HG03442 (cell line): Measurements from ENCODE around the gene MAGEA9B.
A peak's percentile ranks its signal among the peaks of the same experiment; 100 is the strongest.
"Not testable (repeated sequence)": the region's sequence is repeated elsewhere in the genome, so short reads cannot be mapped to it uniquely, and the experiment has no call there.

ENCODE experiments used
- ATAC-seq: cut with Tn5 transposase; IDR thresholded peaks from one replicate; pipeline ENCODE4 v1.9.1; 2021; ENCODE audit warnings: mild to moderate bottlenecking, moderate library complexity; ENCODE audit not compliant: unreplicated experiment

Gene MAGEA9B

GRCh38 chrX:149572743-149573142 is 14.5 kb downstream of the MAGEA9B start:
- ATAC-seq, result no peak

- ATAC-seq, result no peak
Observed at GRCh38 chrX:149571770-149572169, 15.5 kb downstream of the MAGEA9B start.

GRCh38 chrX:149570668-149571067 is 16.6 kb downstream of the MAGEA9B start:
- ATAC-seq, result no peak

- ATAC-seq, result no peak
Observed at GRCh38 chrX:149569770-149570169, 17.5 kb downstream of the MAGEA9B start.

GRCh38 chrX:149568701-149569296 is 18.5 kb downstream of the MAGEA9B start:
- no peak for ATAC-seq

- no peak for ATAC-seq
Observed at GRCh38 chrX:149567621-149568417, 19.4 kb downstream of the MAGEA9B start.

- no peak for ATAC-seq
Observed at GRCh38 chrX:149563359-149563758, 23.9 kb downstream of the MAGEA9B start.

GRCh38 chrX:149555251-149555650 is 32.0 kb downstream of the MAGEA9B start:
- not testable (repeated sequence) for ATAC-seq

GRCh38 chrX:149551939-149552248 is 35.4 kb downstream of the MAGEA9B start:
- ATAC-seq, result not testable (repeated sequence)

GRCh38 chrX:149551245-149551938 is 35.9 kb downstream of the MAGEA9B start:
- ATAC-seq, result peak; percentile 46

- ATAC-seq, result not testable (repeated sequence)
Observed at GRCh38 chrX:149550454-149550853, 36.8 kb downstream of the MAGEA9B start.

- not testable (repeated sequence) for ATAC-seq
Observed at GRCh38 chrX:149549701-149550100, 37.6 kb downstream of the MAGEA9B start, which contains the start of gene HSFX3. Gene HSFX3, minus strand, starts transcription at chrX:149549924. Its CDS starts 72 bp downstream, at chrX:149549852.

- ATAC-seq, result not testable (repeated sequence)
Observed at GRCh38 chrX:149547782-149548181, 39.5 kb downstream of the MAGEA9B start.

GRCh38 chrX:149546962-149547361 is 40.3 kb downstream of the MAGEA9B start:
- ATAC-seq, result not testable (repeated sequence)

- not testable (repeated sequence) for ATAC-seq
Observed at GRCh38 chrX:149545545-149546543, 41.4 kb downstream of the MAGEA9B start.

GRCh38 chrX:149541521-149542047 is 45.7 kb downstream of the MAGEA9B start:
- ATAC-seq, result no peak

GRCh38 chrX:149540621-149541520 is 46.4 kb downstream of the MAGEA9B start, which contains the start of gene EOLA1:
Gene EOLA1, plus strand, starts transcription at chrX:149541012. Its CDS starts 4,619 bp downstream, at chrX:149545631.
- ATAC-seq, result peak; percentile 79

- peak; percentile 4 for ATAC-seq
Observed at GRCh38 chrX:149540131-149540620, 47.1 kb downstream of the MAGEA9B start.
